ENCODE results near the gene LRP3. TPM values are rescaled to one million over a fixed set of nuclear protein-coding genes. Genes with fewer than 3 reads are reported as not detected.
"Not testable (repeated sequence)": the region's sequence is repeated elsewhere in the genome, so short reads cannot be mapped to it uniquely, and the experiment has no call there.

LRP3 gene
- polyA plus RNA-seq (ENCODE audit: insufficient read length), result 22.4 TPM

DNA sequence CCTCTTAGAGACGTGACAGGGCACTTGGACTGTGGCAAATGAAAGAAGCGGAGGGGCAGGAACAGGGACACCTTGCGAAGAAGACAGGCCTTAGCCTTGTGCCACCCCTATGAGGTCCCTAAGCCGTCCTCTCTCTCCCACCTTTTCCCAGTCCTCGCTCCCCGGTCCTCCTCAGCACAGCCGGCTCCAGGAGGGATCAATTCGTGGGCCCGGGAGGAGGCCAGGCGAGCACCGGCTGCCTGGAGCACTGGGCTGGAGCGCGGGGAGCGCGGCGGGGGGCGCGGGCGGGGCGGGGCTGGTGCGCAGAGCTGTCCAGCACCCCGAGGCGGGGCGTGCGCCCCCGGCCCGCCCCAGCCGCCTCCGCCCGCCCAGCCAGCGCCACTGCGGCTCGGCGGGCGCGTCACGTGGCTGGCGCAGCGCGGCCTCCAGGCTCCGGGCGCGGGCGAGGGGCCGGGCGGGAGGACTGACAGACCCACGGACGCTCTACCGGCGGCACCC is at the start of gene LRP3:
Gene LRP3 (plus strand): TSS at position 466 of the 498 bp plus-strand sequence. CDS start 456 bp downstream, outside the sequence.
- DNase-seq, result peak; percentile 54

GRCh38 chr19:33146209-33146608 is 47.9 kb upstream of the LRP3 start:
- DNase-seq, result no peak

- no peak for DNase-seq
These were observed 46.6 kb upstream of the LRP3 start for GRCh38 chr19:33147538-33147937.

DNA sequence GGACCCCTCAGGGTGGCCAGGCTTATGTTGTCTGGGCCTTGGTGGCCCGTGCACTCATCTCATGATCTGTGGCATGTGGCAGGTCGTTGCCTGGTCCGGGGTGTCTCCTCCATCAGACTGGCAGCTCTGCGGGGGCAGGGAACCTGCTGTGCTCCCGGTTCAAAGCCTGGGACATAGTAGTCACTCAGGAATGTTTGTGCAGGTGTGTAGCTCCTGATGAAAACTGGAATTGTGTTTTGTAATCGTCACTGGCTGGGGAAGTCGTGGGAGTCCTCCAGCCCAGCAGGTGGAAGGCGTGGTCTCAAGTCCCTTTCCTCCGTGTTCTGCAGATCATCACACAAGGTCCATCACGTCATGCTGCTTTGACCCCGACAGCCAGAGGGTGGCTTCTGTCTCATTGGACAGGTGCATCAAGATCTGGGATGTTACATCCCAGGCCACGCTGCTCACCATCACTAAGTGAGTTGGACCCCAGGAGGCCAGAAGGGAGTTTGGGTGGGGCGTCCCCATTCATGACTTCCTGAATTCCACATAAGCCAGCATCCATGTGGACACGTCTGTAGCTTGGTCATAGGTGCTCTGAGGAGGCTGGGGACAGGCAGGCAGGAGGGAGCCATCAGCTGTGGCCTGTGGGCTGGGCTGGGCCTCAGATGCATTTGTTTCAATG is 43.1 kb upstream of the LRP3 start:
- no peak for DNase-seq

- no peak for DNase-seq
These were observed 42.0 kb upstream of the LRP3 start for GRCh38 chr19:33152176-33152575.

DNA sequence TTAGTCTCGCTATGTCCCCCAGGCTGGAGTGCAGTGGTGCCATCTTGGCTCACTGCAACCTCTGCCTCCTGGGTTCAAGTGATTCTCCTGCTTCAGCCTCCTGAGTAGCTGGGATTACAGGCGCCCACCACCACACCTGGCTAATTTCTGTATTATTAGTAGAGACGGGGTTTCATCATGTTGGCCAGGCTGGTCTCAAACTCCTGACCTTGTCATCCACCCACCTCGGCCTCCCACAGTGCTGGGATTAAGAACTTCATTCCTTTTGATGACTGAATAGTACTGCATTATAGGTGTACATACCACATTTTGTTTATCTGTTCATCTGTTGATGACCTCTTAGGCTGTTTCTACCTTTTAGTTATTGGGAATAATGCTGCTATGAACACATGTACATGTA is 41.5 kb upstream of the LRP3 start:
- not testable (repeated sequence) for DNase-seq

GRCh38 chr19:33154313-33154712 is 39.8 kb upstream of the LRP3 start:
- DNase-seq, result not testable (repeated sequence)

DNA sequence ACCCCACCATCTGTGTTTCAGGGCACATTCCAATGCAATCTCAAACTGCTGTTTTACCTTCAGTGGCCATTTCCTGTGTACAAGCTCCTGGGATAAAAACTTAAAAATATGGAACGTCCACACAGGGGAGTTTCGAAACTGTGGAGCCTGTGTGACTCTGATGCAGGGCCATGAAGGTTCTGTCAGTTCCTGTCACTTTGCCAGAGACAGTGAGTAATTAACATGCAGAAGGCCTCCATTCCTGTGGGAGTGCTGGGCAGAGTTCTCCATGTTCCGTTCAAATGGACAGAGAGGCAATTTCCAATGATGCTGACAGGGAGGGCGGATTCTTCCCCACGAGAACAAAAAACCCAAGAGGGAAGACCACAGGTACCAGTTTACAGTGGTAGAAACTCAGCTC is 37.8 kb upstream of the LRP3 start:
- no peak for DNase-seq

DNA sequence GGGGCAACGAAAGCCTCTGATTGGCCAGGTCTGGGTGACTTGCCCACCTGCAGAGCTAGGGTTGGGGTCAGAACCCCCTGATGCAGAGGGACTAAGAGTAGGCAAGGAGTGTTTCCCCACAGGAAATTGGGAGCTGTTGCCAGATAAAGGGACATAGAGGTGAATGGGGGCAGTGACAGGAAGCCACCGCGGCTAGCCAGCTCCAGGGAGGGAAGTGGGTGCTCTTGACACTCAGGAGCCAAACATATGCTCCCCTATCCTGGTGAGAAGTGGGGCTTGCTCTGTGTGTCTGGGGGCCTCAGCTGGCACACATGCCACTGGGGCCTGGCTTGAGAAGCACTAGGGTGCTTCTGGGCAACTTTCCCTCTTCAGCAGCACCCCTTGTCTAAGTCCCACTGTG is 36.2 kb upstream of the LRP3 start:
- DNase-seq, result no peak

- no peak for DNase-seq
These were observed 35.8 kb upstream of the LRP3 start for GRCh38 chr19:33158365-33158764.

GRCh38 chr19:33159149-33159548 is 35.0 kb upstream of the LRP3 start:
- no peak for DNase-seq

- no peak for DNase-seq
These were observed 34.2 kb upstream of the LRP3 start for GRCh38 chr19:33159893-33160292.

DNA sequence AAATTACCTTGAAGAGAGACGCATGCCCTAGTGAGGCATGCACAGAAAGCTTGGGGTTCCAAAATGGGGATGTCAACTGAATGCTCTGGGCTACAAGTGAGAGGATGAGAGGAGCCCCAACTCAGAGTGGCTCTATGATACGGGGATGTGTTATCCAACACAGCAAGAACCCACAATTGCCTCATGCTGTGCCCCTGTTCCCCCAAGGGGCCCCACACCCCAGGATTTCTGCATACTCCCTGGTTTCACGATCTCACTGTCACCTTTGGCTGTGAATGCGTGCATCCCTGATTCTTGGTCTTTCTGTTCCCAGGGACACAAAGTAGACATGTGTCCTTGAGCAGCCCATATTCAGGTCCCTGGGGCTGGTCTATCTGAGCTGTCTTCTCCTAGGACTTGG is 32.9 kb upstream of the LRP3 start:
- DNase-seq, result no peak

DNA sequence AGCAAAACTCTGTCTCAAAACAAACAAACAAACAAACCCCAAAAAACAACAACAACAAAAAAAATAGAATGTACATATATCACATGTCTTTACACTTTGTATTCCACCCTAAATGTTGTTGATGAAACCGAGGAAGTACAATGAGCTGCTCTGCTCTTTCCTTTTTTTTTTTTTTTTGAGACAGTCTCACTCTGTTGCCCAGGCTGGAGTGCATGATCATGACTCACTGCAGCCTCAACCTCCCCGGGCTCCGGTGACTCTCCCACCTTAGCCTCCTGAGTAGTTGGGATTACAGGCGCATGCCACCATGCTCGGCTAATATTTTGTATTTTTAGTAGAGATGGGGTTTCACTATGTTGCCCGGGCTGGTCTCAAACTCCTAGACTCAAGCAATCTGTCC is 30.6 kb upstream of the LRP3 start:
- DNase-seq, result no peak

DNA sequence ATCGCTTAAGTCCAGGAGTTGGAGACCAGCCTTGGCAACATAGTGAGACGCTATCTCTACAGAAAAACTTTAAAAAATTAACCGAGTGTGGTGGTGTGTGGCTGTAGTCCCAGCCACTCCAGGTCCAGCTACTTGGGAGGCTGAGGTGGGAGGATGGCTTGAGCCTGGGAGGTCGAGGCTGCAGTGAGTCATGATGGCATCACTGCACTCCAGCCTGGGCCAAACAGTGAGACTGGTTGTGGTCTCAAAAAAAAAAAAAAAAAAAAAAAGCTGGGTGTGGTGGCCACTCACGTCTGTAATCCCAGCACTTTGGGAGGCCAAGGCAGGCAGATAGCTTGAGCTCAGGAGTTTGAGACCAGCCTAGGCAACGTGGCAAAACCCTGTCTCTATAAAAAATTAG is 28.1 kb upstream of the LRP3 start:
- DNase-seq, result not testable (repeated sequence)

GRCh38 chr19:33167438-33167837 is 26.7 kb upstream of the LRP3 start:
- DNase-seq, result no peak

DNA sequence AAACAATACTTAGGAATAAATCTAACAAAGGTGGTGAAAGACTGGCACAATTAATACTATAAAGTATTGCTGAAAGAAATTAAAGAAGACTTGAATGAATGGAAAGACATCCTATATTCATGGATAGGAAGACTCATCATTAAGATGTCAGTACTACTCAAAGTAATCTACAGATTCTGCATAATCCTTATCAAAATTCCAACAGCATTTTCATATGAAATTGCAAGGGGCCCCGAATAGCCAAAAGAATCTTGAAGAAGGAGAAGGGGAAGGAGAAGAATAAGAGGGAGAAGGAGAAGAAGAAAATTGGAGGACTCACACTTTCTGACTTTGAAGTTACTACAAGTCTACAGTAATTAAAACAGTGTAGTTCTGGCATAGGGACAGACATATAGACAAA is 25.6 kb upstream of the LRP3 start:
- no peak for DNase-seq

DNA sequence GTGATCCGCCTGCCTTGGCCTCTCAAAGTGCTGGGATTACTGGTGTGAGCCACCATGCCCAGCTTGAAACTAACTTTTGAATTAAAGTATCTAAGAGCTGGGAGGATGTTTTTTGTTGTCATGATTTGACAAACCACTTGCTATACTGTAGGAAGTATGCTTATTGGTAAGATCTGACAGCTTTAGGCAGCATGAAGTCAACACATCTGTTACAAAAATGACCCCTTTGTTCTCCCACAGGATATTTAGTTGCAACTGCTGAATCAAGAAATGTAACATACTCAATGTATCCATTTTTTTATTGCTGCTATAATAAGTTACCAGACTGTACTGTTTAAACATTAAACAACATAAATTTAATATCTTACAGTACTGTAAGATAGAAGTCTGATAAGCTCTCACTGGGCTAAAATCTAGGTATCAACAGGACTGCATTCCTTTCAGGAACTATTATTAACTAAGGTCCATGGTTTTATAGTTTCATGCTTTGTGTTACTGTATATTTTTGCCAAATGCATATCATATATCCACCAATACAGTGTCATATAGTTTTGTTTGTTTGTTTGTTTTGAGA is 22.8 kb upstream of the LRP3 start:
- DNase-seq, result no peak

DNA sequence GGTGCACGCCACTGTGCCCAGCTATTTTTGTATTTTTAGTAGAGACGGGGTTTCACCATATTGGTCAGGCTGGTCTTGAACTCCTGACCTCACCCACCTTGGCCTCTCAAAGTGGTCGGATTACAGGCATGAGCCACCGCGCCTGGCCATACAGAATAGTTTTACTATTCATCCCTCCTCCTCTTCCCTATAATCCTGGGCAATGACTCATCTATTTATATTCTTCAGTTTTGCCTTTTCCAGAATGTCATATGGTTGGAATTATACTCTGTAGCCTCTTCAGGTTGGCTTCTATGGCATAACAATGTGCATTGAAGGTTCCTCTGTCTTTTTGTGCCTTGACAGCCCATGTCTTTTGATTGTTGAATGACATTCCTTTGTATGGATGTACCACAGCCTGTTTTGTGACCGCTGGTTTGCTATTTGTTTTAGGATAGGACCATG is 22.2 kb upstream of the LRP3 start:
- no peak for DNase-seq

GRCh38 chr19:33174186-33174585 is 19.9 kb upstream of the LRP3 start:
- no peak for DNase-seq

DNA sequence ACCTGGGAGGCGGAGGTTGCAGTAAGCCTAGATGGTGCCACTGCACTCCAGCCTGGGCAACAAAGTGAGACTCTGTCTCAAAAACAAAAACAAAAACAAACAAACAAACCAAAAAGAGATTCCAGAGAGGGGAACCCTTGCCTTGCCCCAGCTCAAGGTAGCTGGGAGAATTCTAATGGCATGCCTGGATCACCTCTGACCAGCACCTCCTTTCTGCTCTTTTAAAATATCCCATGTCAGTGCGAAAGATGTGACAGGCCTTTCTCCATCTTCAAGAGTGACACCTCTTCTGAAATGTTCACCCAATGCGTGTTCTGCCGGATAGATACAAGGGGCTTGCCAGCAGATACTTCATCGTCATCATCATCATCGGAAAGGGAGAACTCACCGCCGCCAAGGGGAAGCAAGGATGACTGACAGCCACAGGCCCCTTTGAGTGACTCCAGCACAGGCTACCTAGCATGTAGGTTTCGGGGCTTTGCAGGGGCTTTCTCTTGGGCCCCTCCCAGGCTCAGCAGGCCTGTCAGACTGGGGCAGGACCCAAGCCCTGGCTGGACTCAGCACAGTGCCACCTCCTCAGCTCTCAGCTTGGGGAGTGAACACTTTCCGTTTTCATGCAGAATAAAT is 18.9 kb upstream of the LRP3 start:
- DNase-seq, result no peak

- DNase-seq, result no peak
These were observed 18.1 kb upstream of the LRP3 start for GRCh38 chr19:33175886-33176669.

Data from hindlimb muscle (tissue), 1 donor.